K562 treated with DMSO at 1 percent for 24 hours (cell line): Measurements from ENCODE around the gene RGPD4. TPM values are rescaled to one million over a fixed set of nuclear protein-coding genes. Genes with fewer than 3 reads are reported as not detected.

Experiments
- total RNA-seq: library from RNA; unstranded; fragments of 300-600 nt; gene quantifications from 2 replicates; pipeline ENCODE4 v1.2.3, GENCODE V29; 2022; ENCODE audit warnings: low read depth; ENCODE audit not compliant: insufficient read depth

RGPD4 gene
- total RNA-seq, result not detected in 2 replicates

DNA sequence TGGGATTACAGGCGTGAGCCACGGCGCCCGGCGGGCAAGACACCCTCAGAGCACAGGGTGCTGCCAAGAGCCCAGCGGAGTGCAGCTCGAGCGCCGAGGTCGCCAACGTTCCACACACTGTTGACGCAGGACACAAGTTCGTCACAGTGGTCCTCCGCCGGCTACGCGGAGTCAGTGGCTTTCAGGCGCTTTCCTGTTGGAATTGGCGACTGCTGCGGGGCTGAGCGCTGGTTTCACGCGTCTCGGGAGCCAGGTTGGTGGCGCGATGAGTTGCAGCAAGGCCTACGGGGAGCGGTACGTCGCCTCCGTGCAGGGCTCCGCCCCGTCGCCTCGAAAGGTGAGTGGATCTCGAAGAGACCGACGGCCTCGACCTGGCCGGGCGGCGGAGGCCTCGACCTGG is at the start of gene RGPD4:
Gene RGPD4 (plus strand): TSS at position 144 of the 400 bp plus-strand sequence. CDS start 122 bp downstream, at position 266.

Other genes starting within 250 kb of the RGPD4 start
- not detected in 2 replicates for gene SLC5A7, start 159.6 kb downstream of the RGPD4 start, total RNA-seq